LNCaP clone FGC (cell line): ENCODE results near the gene KIF26A.

Experiments used
- DNase-seq: peaks from one replicate; pipeline ENCODE4 v3.0.0-alpha.2; 2011; ENCODE audit warnings: low read depth
- H3K4me3 ChIP-seq: 2 replicates; pipeline ENCODE4 v1.5.1; 2011; ENCODE audit warnings: mild to moderate bottlenecking, low read depth, low read length, control low read depth
- TF ChIP-seq, protein P1 (sequence below): IDR thresholded peaks from 2 replicates; pipeline ENCODE4 v1.5.1; 2012; ENCODE audit warnings: mild to moderate bottlenecking; ENCODE audit not compliant: control insufficient read depth, insufficient read depth; ENCODE audit errors: extremely low read depth

Gene KIF26A

DNA sequence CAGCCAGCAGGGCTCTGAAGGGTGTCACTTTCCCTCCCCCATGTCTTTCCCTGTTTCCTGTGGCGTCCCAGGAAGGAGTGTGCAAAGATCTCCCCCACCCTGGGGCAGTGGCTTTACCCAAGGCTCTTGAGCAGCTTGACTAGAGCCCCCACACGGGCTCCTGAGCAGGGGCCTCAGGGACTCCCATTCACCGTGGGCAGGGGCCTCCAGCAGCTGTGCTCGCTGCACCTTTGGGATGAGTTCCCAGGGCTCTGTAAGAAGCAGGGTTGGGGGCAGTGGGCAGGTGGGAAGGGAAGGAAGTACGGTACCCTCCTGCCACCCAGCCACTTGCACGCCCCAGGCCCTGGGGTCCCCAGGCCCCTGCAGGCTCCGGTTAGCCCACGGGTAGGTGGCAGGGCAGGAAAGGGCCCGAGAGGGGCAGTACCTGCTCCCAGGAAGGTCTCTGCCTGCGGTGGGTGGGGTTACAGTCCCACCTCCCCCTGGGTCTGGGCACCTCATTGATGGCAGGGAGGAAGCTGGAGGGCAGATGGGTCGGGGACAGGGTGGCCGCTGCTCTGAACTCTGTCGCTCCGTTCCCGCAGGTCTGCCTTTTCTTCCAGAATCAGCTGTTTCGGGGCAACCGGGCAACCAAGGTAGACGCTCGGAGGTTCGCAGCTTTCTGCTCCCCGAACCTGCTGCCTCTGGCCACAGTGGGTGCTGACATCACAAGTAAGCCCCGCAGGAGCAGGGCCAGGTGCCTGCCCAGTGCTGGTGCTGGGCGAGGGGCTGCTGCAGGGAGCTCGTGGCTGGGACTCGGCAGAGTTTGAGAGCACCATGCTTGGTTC is 39.9 kb upstream of the KIF26A start:
- no peak overlapping the region for H3K4me3 ChIP-seq
- TF ChIP-seq, protein P1, sequence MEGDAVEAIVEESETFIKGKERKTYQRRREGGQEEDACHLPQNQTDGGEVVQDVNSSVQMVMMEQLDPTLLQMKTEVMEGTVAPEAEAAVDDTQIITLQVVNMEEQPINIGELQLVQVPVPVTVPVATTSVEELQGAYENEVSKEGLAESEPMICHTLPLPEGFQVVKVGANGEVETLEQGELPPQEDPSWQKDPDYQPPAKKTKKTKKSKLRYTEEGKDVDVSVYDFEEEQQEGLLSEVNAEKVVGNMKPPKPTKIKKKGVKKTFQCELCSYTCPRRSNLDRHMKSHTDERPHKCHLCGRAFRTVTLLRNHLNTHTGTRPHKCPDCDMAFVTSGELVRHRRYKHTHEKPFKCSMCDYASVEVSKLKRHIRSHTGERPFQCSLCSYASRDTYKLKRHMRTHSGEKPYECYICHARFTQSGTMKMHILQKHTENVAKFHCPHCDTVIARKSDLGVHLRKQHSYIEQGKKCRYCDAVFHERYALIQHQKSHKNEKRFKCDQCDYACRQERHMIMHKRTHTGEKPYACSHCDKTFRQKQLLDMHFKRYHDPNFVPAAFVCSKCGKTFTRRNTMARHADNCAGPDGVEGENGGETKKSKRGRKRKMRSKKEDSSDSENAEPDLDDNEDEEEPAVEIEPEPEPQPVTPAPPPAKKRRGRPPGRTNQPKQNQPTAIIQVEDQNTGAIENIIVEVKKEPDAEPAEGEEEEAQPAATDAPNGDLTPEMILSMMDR: no peak
- no peak for DNase-seq

DNA sequence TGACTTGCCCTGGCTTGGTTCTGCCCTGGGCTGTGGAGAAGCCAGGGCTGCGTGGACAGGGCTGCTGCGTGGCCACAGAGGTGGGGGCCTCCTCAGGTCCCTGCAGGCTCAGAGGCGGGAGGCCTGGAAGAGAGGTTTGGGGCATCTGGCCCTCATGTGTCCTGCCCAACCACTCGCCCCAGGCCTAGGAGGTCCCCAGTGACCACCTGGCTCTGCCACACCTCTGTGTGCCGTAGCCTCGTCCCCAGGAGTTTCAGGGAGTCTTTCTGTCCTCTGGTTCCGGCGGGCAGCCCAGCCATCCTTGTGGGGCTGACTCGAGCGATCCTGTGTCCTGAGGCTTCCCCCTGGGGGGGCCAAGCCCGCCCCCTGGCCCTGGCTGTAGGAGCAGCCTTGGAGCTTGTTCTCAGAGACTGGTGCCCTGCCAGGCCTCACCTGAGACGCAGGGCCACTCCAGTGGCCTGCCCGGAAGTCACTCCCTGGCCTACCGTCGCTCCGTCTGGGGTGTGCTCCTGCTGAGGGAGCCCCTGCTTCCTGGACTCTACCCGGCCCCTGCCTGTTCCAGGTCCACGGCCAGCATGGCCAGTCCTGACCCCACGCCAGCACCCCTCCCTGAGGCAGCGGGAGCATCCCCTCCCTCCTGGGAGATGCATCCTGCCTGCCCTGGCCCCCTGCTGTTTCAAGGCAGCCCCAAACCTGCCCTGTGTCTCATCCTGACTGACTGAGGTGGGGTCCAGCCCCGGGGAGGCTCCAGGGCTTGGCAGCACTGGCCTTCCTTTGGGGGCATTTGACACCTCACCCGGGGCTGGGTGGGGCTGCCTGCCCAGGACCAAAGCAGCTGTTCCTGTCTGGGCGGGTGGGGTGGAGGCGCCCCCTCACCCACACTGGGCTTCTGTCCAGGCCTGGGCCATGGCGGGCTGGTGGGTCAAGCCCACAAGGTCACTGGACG is 39.0 kb upstream of the KIF26A start:
- TF ChIP-seq, protein P1: no peak
- H3K4me3 ChIP-seq: no peak overlapping the region
- no peak for DNase-seq

DNA sequence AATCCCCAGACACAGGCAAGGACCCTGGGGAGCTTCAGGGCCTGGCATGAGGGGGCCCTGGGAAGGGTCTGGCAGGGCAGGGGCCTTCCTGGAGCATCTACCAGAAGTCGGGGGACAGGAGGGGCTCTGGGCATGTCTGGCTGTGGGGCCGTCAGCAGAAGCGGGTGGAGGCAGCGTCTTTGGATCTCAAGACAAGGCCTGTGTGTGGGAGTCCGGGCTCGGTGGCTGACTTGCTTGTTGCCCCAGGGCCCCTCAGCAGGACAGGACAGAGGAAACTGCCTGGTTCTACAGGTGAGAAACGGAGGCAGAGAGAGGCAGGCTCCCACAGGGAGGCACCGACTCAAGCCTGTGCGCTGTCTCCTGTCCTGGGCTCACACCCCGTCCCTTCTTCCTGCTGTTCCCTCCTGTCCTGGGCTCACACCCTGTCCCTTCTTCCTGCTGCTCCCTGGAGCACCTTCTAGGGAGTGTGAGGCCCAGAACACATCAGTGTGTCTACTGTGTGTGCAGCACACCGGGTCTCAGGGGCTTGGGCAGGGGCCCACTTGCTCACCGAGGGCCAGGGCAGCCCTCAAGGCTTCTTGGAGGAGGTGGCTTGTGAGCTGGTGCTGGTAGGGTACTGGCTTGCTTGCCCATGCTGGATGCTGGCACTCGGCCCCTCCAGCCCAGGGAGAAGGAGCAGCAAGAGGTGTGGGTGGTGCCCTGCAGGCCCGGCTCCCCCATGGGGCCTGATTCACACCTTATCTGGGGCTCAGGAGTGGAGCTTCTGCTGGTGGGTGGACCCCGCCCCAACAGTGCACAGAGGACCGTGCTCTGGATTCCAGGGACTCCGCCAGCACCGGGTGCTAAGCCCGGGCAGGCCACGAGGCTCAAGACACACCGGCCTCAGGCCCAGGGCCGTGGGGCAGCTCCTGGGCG is 38.0 kb upstream of the KIF26A start:
- TF ChIP-seq, protein P1: no peak
- H3K4me3 ChIP-seq: no peak overlapping the region
- DNase-seq: no peak

DNA sequence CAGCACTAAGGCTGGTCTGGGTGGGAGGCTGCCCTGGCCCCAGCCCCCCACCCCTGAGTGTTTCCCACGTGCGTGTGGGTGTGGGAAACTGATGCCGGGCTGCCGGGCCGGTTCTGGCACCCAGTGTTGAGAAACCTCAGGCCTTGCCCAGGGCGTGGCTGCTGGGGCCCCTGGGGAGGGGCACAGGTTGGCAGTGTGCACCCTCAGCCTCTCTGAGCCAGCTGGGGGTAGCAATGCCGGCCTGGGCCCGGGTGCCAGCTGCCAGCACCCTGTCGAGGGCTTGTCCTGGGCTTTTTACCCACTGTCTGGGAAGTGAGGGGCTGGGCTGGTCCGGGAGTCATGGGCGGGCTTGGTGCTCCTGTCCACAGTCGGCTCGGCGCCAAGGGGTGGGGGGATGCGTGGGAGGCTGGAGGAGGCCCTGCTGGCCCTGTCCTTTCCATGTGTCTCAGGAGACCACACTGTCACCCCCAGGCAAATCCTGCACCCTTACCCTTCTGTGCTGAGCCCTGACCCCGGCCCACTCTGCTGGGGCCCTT is 37.2 kb upstream of the KIF26A start:
- H3K4me3 ChIP-seq: no peak overlapping the region
- DNase-seq: no peak
- TF ChIP-seq, protein P1: no peak

DNA sequence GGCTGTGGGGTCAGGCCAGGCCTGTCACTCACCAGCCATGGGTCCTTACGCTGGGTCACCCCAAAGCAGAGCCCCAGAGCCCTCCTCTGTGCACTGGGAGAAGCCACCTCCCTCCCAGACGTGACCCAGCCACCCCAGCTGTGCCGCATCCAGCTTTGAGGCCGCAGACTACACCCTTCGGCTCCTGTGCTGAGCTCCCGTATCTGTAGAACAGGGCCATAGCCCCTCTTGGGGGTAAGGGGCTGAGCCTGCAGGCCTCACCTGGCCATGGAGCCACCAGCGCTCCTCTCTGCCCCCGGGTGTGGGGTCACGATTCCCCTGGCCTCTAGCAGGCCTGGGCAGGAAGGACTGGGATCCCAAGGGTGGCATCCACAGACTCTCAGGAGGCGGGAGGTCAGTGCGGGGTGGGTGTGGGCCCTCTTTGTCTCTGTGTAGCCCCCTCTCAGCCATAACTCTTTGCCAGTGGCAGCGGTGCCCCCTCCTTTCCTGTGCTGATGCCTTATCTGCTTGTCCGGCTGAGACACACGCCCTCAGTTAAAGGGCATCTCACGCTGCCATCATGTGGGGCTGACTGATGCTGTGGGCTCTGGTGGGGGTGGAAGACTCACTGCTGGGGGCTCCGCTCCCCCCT is 36.6 kb upstream of the KIF26A start:
- TF ChIP-seq, protein P1: no peak
- no peak overlapping the region for H3K4me3 ChIP-seq
- DNase-seq: no peak
